ENCODE measurements around the gene CCDC192. TPM values are rescaled to one million over a fixed set of nuclear protein-coding genes. Genes with fewer than 3 reads are reported as not detected.

The CCDC192 gene
- polyA plus RNA-seq, 6 donors from 2014 or later = not detected

GRCh38 chr5:127950707-127951391 is 247.7 kb downstream of the CCDC192 start:
- no peak overlapping the region for H3K27ac Mint-ChIP-seq
- H3K9me3 Mint-ChIP-seq = peaks cover 0 to 5% (median 0%) of the 10 kb centered on the region in 7 donors
- no peaks in the 10 kb centered on the region for H3K27me3 Mint-ChIP-seq
- ATAC-seq (ENCODE audit: low read depth in 2 of 2) (no peak), DNase-seq (no peak)
- H3K36me3 Mint-ChIP-seq = peaks cover 10 to 31% of the 10 kb centered on the region in 2 donors
- no peaks in the 10 kb centered on the region for H3K4me1 Mint-ChIP-seq
- H3K4me3 Mint-ChIP-seq = no peak overlapping the region

- H3K4me3 Mint-ChIP-seq = no peak overlapping the region
- no peak for ATAC-seq (ENCODE audit: low read depth in 2 of 2)
- peak overlapping the region in 2 of 6 donors; percentile 10 to 48 for H3K27ac Mint-ChIP-seq
- peaks cover 0 to 5% (median 0%) of the 10 kb centered on the region in 7 donors for H3K9me3 Mint-ChIP-seq
- peaks cover 20 to 36% of the 10 kb centered on the region in 2 donors for H3K36me3 Mint-ChIP-seq
- H3K27me3 Mint-ChIP-seq = no peaks in the 10 kb centered on the region
- DNase-seq = no peak
- H3K4me1 Mint-ChIP-seq = no peaks in the 10 kb centered on the region
These were observed 248.6 kb downstream of the CCDC192 start for GRCh38 chr5:127951791-127952190.

- Mint-ChIP-seq H3K27me3 (no peaks in the 10 kb centered on the region), H3K36me3 (peaks cover 11 to 26% of the 10 kb centered on the region in 2 donors), H3K27ac (no peak overlapping the region), H3K9me3 (peaks cover 0 to 5% (median 0%) of the 10 kb centered on the region in 7 donors), H3K4me3 (no peak overlapping the region), H3K4me1 (peaks cover 13 to 27% (median 19%) of the 10 kb centered on the region in 3 donors)
- DNase-seq (no peak), ATAC-seq (ENCODE audit: low read depth in 2 of 2) (no peak)
These were observed 254.0 kb downstream of the CCDC192 start for GRCh38 chr5:127957183-127957582.

- DNase-seq = no peak
- peaks cover 16 to 27% (median 23%) of the 10 kb centered on the region in 3 donors for H3K4me1 Mint-ChIP-seq
- no peak overlapping the region for H3K27ac Mint-ChIP-seq
- ATAC-seq (ENCODE audit: low read depth in 2 of 2) = no peak
- H3K4me3 Mint-ChIP-seq = no peak overlapping the region
- peaks cover 11 to 23% of the 10 kb centered on the region in 2 donors for H3K36me3 Mint-ChIP-seq
- no peaks in the 10 kb centered on the region for H3K27me3 Mint-ChIP-seq
- H3K9me3 Mint-ChIP-seq = peaks cover 0 to 5% (median 0%) of the 10 kb centered on the region in 7 donors
These were observed 254.6 kb downstream of the CCDC192 start for GRCh38 chr5:127957701-127958239.

GRCh38 chr5:127958421-127959011 is 255.3 kb downstream of the CCDC192 start:
- peaks cover 16 to 27% (median 23%) of the 10 kb centered on the region in 3 donors for H3K4me1 Mint-ChIP-seq
- peak overlapping the region in 1 of 6 donors; percentile 82 for H3K27ac Mint-ChIP-seq
- H3K9me3 Mint-ChIP-seq = peaks cover 0 to 5% (median 0%) of the 10 kb centered on the region in 7 donors
- DNase-seq (no peak), ATAC-seq (ENCODE audit: low read depth in 2 of 2) (no peak)
- H3K4me3 Mint-ChIP-seq = no peak overlapping the region
- H3K36me3 Mint-ChIP-seq = peaks cover 11 to 22% of the 10 kb centered on the region in 2 donors
- no peaks in the 10 kb centered on the region for H3K27me3 Mint-ChIP-seq

GRCh38 chr5:127959152-127959764 is 256.1 kb downstream of the CCDC192 start:
- Mint-ChIP-seq H3K27ac (peak overlapping the region in 1 of 6 donors; percentile 84), H3K27me3 (no peaks in the 10 kb centered on the region), H3K4me3 (no peak overlapping the region), H3K4me1 (peaks cover 16 to 27% (median 23%) of the 10 kb centered on the region in 3 donors), H3K9me3 (peaks cover 0 to 5% (median 0%) of the 10 kb centered on the region in 7 donors), H3K36me3 (peaks cover 11 to 27% of the 10 kb centered on the region in 2 donors)
- ATAC-seq (ENCODE audit: low read depth in 2 of 2) = no peak
- no peak for DNase-seq

GRCh38 chr5:127960270-127960691 is 257.1 kb downstream of the CCDC192 start:
- Mint-ChIP-seq H3K27me3 (no peaks in the 10 kb centered on the region), H3K4me3 (no peak overlapping the region), H3K9me3 (peaks cover 0 to 6% (median 3%) of the 10 kb centered on the region in 7 donors), H3K36me3 (peaks cover 12 to 33% of the 10 kb centered on the region in 2 donors), H3K27ac (peak overlapping the region in 1 of 6 donors; percentile 84), H3K4me1 (peaks cover 16 to 27% (median 23%) of the 10 kb centered on the region in 3 donors)
- no peak for ATAC-seq (ENCODE audit: low read depth in 2 of 2)
- DNase-seq = no peak

- peaks cover 16 to 27% (median 23%) of the 10 kb centered on the region in 3 donors for H3K4me1 Mint-ChIP-seq
- DNase-seq (no peak), ATAC-seq (ENCODE audit: low read depth in 2 of 2) (no peak)
- H3K9me3 Mint-ChIP-seq = peaks cover 0 to 14% (median 5%) of the 10 kb centered on the region in 7 donors
- no peak overlapping the region for H3K4me3 Mint-ChIP-seq
- H3K27ac Mint-ChIP-seq = peak overlapping the region in 2 of 6 donors; percentile 22 to 89
- no peaks in the 10 kb centered on the region for H3K27me3 Mint-ChIP-seq
- H3K36me3 Mint-ChIP-seq = peaks cover 16 to 25% of the 10 kb centered on the region in 2 donors
These were observed 258.0 kb downstream of the CCDC192 start for GRCh38 chr5:127961006-127961762.

- peaks cover 0 to 14% (median 5%) of the 10 kb centered on the region in 7 donors for H3K9me3 Mint-ChIP-seq
- peaks cover 16 to 21% of the 10 kb centered on the region in 2 donors for H3K36me3 Mint-ChIP-seq
- H3K4me1 Mint-ChIP-seq = peaks cover 16 to 27% (median 23%) of the 10 kb centered on the region in 3 donors
- peak overlapping the region in 2 of 6 donors; percentile 22 to 89 for H3K27ac Mint-ChIP-seq
- H3K4me3 Mint-ChIP-seq = no peak overlapping the region
- H3K27me3 Mint-ChIP-seq = no peaks in the 10 kb centered on the region
- DNase-seq (no peak), ATAC-seq (ENCODE audit: low read depth in 2 of 2) (no peak)
These were observed 258.6 kb downstream of the CCDC192 start for GRCh38 chr5:127961763-127962145.

- H3K9me3 Mint-ChIP-seq = peaks cover 0 to 14% (median 5%) of the 10 kb centered on the region in 7 donors
- ATAC-seq (ENCODE audit: low read depth in 2 of 2) (no peak), DNase-seq (no peak)
- no peak overlapping the region for H3K4me3 Mint-ChIP-seq
- peaks cover 16 to 27% (median 23%) of the 10 kb centered on the region in 3 donors for H3K4me1 Mint-ChIP-seq
- H3K27me3 Mint-ChIP-seq = no peaks in the 10 kb centered on the region
- peaks cover 16 to 23% of the 10 kb centered on the region in 2 donors for H3K36me3 Mint-ChIP-seq
- peak overlapping the region in 1 of 6 donors; percentile 65 for H3K27ac Mint-ChIP-seq
These were observed 259.3 kb downstream of the CCDC192 start for GRCh38 chr5:127962491-127962890.

- Mint-ChIP-seq H3K4me3 (no peak overlapping the region), H3K36me3 (peaks cover 16 to 27% of the 10 kb centered on the region in 2 donors), H3K27ac (no peak overlapping the region), H3K27me3 (no peaks in the 10 kb centered on the region), H3K9me3 (peaks cover 0 to 14% (median 5%) of the 10 kb centered on the region in 7 donors), H3K4me1 (peaks cover 16 to 27% (median 23%) of the 10 kb centered on the region in 3 donors)
- DNase-seq = no peak
- ATAC-seq (ENCODE audit: low read depth in 2 of 2) = no peak
These were observed 260.0 kb downstream of the CCDC192 start for GRCh38 chr5:127963233-127963632.

- Mint-ChIP-seq H3K27me3 (no peaks in the 10 kb centered on the region), H3K4me3 (no peak overlapping the region), H3K27ac (no peak overlapping the region), H3K9me3 (peaks cover 0 to 14% (median 5%) of the 10 kb centered on the region in 7 donors), H3K36me3 (peaks cover 16 to 27% of the 10 kb centered on the region in 2 donors), H3K4me1 (peaks cover 16 to 27% (median 23%) of the 10 kb centered on the region in 3 donors)
- DNase-seq (no peak), ATAC-seq (ENCODE audit: low read depth in 2 of 2) (no peak)
These were observed 260.7 kb downstream of the CCDC192 start for GRCh38 chr5:127963931-127964330.

Data from naive B cell (primary cell).